GM12878 (cell line): ENCODE measurements around the gene MST1R. TPM values are rescaled to one million over a fixed set of nuclear protein-coding genes. Genes with fewer than 3 reads are reported as not detected.

Source experiments
- ATAC-seq: fragments of 200-7000 bp; cut with Tn5 transposase; 3 replicates; pipeline ENCODE4 v1.9.1; 2020; ENCODE audit warnings: mild to moderate bottlenecking, moderate library complexity
- BruUV-seq: library from RNA; stranded (reverse); fragments of 400-500 nt; replicated peaks from 2 replicates; lab custom pipeline; 2021; lab: Mats Ljungman, UMichigan
- CTCF ChIA-PET: fragments of 300-600 bp; sonication (Branson Sonifier 250); formaldehyde crosslinking; extraction: SDS; loops from one replicate; lab custom pipeline; 2021; ENCODE audit warnings: inconsistent platforms; lab: Yijun Ruan, JAX
- POLR2A ChIA-PET: fragments of 350-600 bp; formaldehyde crosslinking; extraction: SDS; loops from one replicate; lab custom pipeline; 2021; ENCODE audit warnings: inconsistent platforms; lab: Charles Lee
- RAD21 ChIA-PET: fragments of 300-600 bp; sonication (Branson Sonifier 250); formaldehyde crosslinking; loops from one replicate; lab custom pipeline; 2023; ENCODE audit warnings: antibody characterized with exemption; ENCODE audit not compliant: unreplicated experiment; lab: Charles Lee
- SMC1A ChIA-PET: fragments of 300-600 bp; sonication (Branson Sonifier 250); formaldehyde crosslinking; loops from one replicate; lab custom pipeline; 2023; ENCODE audit not compliant: unreplicated experiment, uncharacterized antibody; lab: Charles Lee
- DNase-seq: peaks from one replicate; pipeline ENCODE4 v3.0.0-alpha.2; 2011; ENCODE audit warnings: low read depth, low spot score
- FAIRE-seq: peaks from 3 replicates; lab custom pipeline; 2011; peaks lifted over from hg19 to GRCh38; lab: Jason Lieb, UNC
- H2AFZ ChIP-seq: 2 replicates; pipeline ENCODE4 v1.6.0; 2011; ENCODE audit warnings: low read depth, low read length, control low read depth; ENCODE audit not compliant: control insufficient read depth
- H3K27ac ChIP-seq: 2 replicates; pipeline ENCODE4 v1.5.1; 2011; ENCODE audit warnings: control low read depth; ENCODE audit not compliant: control insufficient read depth, insufficient read depth
- H3K27me3 ChIP-seq, 2 experiments: replicated peaks in 1 of 2; 2 replicates each; pipeline versions ENCODE4 v1.6.0 to v1.6.1; 2011; ENCODE audit warnings: low read length in 1 of 2; ENCODE audit not compliant: control insufficient read depth in 2 of 2, insufficient read depth in 2 of 2
- H3K36me3 ChIP-seq, 2 experiments: 2 replicates each; pipeline ENCODE4 v1.5.1; 2011; ENCODE audit warnings: low read length in 1 of 2; ENCODE audit not compliant: control insufficient read depth in 2 of 2, insufficient read depth in 2 of 2
- H3K4me1 ChIP-seq: 2 replicates; pipeline ENCODE4 v1.6.1; 2011; ENCODE audit warnings: mild to moderate bottlenecking, low read length, moderate library complexity, mixed read lengths; ENCODE audit not compliant: control insufficient read depth, insufficient read depth
- H3K4me2 ChIP-seq: 2 replicates; pipeline ENCODE4 v1.6.0; 2011; ENCODE audit warnings: control low read depth; ENCODE audit not compliant: control insufficient read depth, insufficient read depth
- H3K4me3 ChIP-seq: fragments of 200-600 bp; sonication (generic); 2 replicates; pipeline ENCODE4 v1.5.1; 2016
- H3K79me2 ChIP-seq: 2 replicates; pipeline ENCODE4 v1.6.0; 2011; ENCODE audit warnings: low read length; ENCODE audit not compliant: control insufficient read depth, insufficient read depth
- H3K9ac ChIP-seq: 2 replicates; pipeline ENCODE4 v1.8.0; 2011; ENCODE audit warnings: low read length, control low read depth, mixed read lengths; ENCODE audit not compliant: control insufficient read depth, insufficient read depth
- H3K9me3 ChIP-seq: replicated peaks from 3 replicates; pipeline ENCODE4 v1.5.1; 2011; ENCODE audit warnings: mild to moderate bottlenecking, low read length; ENCODE audit not compliant: control insufficient read depth, insufficient read depth
- H4K20me1 ChIP-seq: 2 replicates; pipeline ENCODE4 v1.6.0; 2011; ENCODE audit not compliant: control insufficient read depth, insufficient read depth
- CREM ChIP-seq: IDR thresholded peaks from 2 replicates; pipeline ENCODE4 v1.6.1; 2014; ENCODE audit warnings: antibody characterized with exemption, low read depth
- HSF1 ChIP-seq: fragments of 150-350 bp; IDR thresholded peaks from 2 replicates; pipeline ENCODE4 v1.6.1; 2014; ENCODE audit warnings: mild to moderate bottlenecking, low read depth, low read length
- KDM1A ChIP-seq: fragments of 200-600 bp; sonication (generic); IDR thresholded peaks from 2 replicates; pipeline ENCODE4 v1.6.1; 2016; ENCODE audit warnings: borderline replicate concordance
- LARP7 ChIP-seq: fragments of 450-650 bp; IDR thresholded peaks from 2 replicates; pipeline ENCODE4 v1.6.1; 2017; ENCODE audit warnings: mild to moderate bottlenecking
- MTA2 ChIP-seq: fragments of 450-650 bp; IDR thresholded peaks from 2 replicates; pipeline ENCODE4 v1.6.1; 2016; ENCODE audit warnings: low read depth, mild to moderate bottlenecking, moderate library complexity
- NBN ChIP-seq: fragments of 450-650 bp; IDR thresholded peaks from 2 replicates; pipeline ENCODE4 v1.6.1; 2016
- NFXL1 ChIP-seq: fragments of 450-650 bp; IDR thresholded peaks from 2 replicates; pipeline ENCODE4 v1.6.1; 2017; ENCODE audit warnings: antibody characterized with exemption, mild to moderate bottlenecking, borderline replicate concordance
- SMAD5 ChIP-seq: IDR thresholded peaks from 2 replicates; pipeline ENCODE4 v1.6.1; 2016; ENCODE audit warnings: antibody characterized with exemption, low read depth
- SMC3 ChIP-seq: IDR thresholded peaks from 2 replicates; pipeline ENCODE4 v1.6.1; 2011; ENCODE audit warnings: low read length, improper control_type of control experiment, borderline replicate concordance
- TAF1 ChIP-seq: IDR thresholded peaks from 2 replicates; pipeline ENCODE4 v1.6.1; 2011; ENCODE audit warnings: mild to moderate bottlenecking, low read depth, low read length, borderline replicate concordance
- YY1 ChIP-seq: IDR thresholded peaks from 2 replicates; pipeline ENCODE4 v1.6.1; 2011; ENCODE audit warnings: low read depth, mild to moderate bottlenecking, low read length
- ZNF207 ChIP-seq: fragments of 450-650 bp; IDR thresholded peaks from 2 replicates; pipeline ENCODE4 v1.6.1; 2014; ENCODE audit warnings: antibody characterized with exemption, mild to moderate bottlenecking, borderline replicate concordance
- ZSCAN29 ChIP-seq: fragments of 450-650 bp; IDR thresholded peaks from 2 replicates; pipeline ENCODE4 v1.6.1; 2017; ENCODE audit warnings: mild to moderate bottlenecking, moderate library complexity
- WGBS: methylation state at CpG from one replicate; pipeline ENCODE4 v1.1.6; 2016; ENCODE audit warnings: low lambda C conversion rate; ENCODE audit not compliant: insufficient replicate concordance, insufficient coverage; ENCODE audit errors: missing lambda C conversion rate; 5-methylcytosine and 5-hydroxymethylcytosine counted together
- in situ Hi-C: fragments of 300-500 bp; cut with MboI; formaldehyde crosslinking; loops from 9 replicates; pipeline ENCODE4 v1.14.3; 2018; ENCODE audit warnings: mixed read lengths
- intact Hi-C: fragments of 100-400 bp; cut with micrococcal nuclease; formaldehyde crosslinking; loops from one replicate; pipeline ENCODE4 v1.14.2; 2022; ENCODE audit not compliant: unreplicated experiment
- polyA plus RNA-seq, 11 experiments: library from polyadenylated mRNA; depleted of rRNA in 4 of 11; unstranded in 6 of 11; stranded (reverse) in 5 of 11; fragments of >200 nt; fragmentation: Nextera tagmentation in 4 of 11; fragmentation: Illumina TruSeq in 1 of 11; extraction: Ambion mirVana in 4 of 11; extraction: Trizol in 1 of 11; gene quantifications; 1 replicate in 1 of 11; 2 replicates in 10 of 11; pipeline versions ENCODE4 v1.2.1 to v1.2.3, GENCODE V29; 2011 to 2016; ENCODE audit warnings: inconsistent platforms in 2 of 11, missing spikeins in 2 of 11, low read depth in 1 of 11
- total RNA-seq, 4 experiments: library from RNA; depleted of rRNA in 3 of 4; stranded (reverse); fragments of >200 nt in 3 of 4; fragmentation: Illumina TruSeq in 1 of 4; extraction: Trizol in 1 of 4; gene quantifications; 2 replicates each; pipeline versions ENCODE4 v1.2.1 to v1.2.3, GENCODE V29; 2013 to 2021
- TF ChIP-seq, protein P1 (sequence below): fragments of 450-650 bp; IDR thresholded peaks from 2 replicates; pipeline ENCODE4 v1.6.1; 2017; ENCODE audit warnings: borderline replicate concordance
- TF ChIP-seq, protein P2 (sequence below): fragments of 450-650 bp; conservative IDR thresholded peaks from 2 replicates; pipeline ENCODE4 v1.6.1; 2017; ENCODE audit warnings: mild to moderate bottlenecking, moderate library complexity
- TF ChIP-seq, protein P3 (sequence below): fragments of 450-650 bp; IDR thresholded peaks from 2 replicates; pipeline ENCODE4 v1.6.1; 2017; ENCODE audit warnings: antibody characterized with exemption, mild to moderate bottlenecking, moderate library complexity

The MST1R gene
- total and polyA plus RNA-seq, 10 of the 15 experiments (the other 5 are each of a cell fraction or from before 2014, with no cell fraction given) = 0.40 to 5.6 (median 1.2) TPM

GRCh38 chr3:49939858-49940666 is 36.4 kb upstream of the MST1R start, which contains the start of gene RBM6:
TSS of gene RBM6 (plus strand) at chr3:49940150. CDS start at chr3:49962642, 22,492 bp downstream.
- H4K20me1 ChIP-seq = no peaks in the 10 kb centered on the region
- peak; percentile 96 for FAIRE-seq
- ChIA-PET SMC1A (interaction anchor here (1.2 to 2.0 kb wide), 5 partner anchors 9 to 126 kb away, joined by 3 to 7 read pairs (median 5); partner anchors contain the start of genes MON1A and UBA7), RAD21 (interaction anchor here (0.8 to 2.5 kb wide), 6 partner anchors 9 to 137 kb away, joined by 3 to 8 read pairs (median 4); partner anchors contain the start of genes INKA1 and MON1A), CTCF (interaction anchor here (0.7 to 1.6 kb wide), 6 partner anchors 8 to 101 kb away, joined by 3 to 5 read pairs (median 4); partner anchors contain the start of gene MON1A), POLR2A (interaction anchor here (0.5 to 4.5 kb wide), 7 partner anchors 10 to 287 kb away, joined by 3 to 38 read pairs (median 6); partner anchors contain the start of gene MON1A)
- no peaks in the 10 kb centered on the region for H3K27me3 ChIP-seq
- no peaks in the 10 kb centered on the region; the same call in 2 of the 3 replicates for H3K9me3 ChIP-seq
- intact Hi-C loops (no loop called here), in situ Hi-C loops (no loop called here)
- H3K4me3 ChIP-seq = peak within 1 kb of the TSS; percentile 97
- peak within 1 kb of the TSS; percentile 68 for H3K4me2 ChIP-seq
- peak; percentile 95 for DNase-seq
- peak within 1 kb of the TSS; percentile 94 for H3K9ac ChIP-seq
- under 1% methylated on average over 73 of the region's 74 CpGs for WGBS
- peak within 1 kb of the TSS; percentile 70 for H2AFZ ChIP-seq
- H3K27ac ChIP-seq = peak within 1 kb of the TSS; percentile 93
- no peaks in the 10 kb centered on the region for H3K4me1 ChIP-seq
- peak; percentile 98 for ATAC-seq
- peaks cover 46% of the 10 kb centered on the region for H3K79me2 ChIP-seq
- H3K36me3 ChIP-seq = no peaks in the 10 kb centered on the region
- no TSS peak for BruUV-seq
- TF ChIP-seq HSF1 = no peak
- no peak for TF ChIP-seq KDM1A
- TF ChIP-seq NBN = peak; percentile 97
- peak; percentile 94 for TF ChIP-seq LARP7
- TF ChIP-seq, protein P1, sequence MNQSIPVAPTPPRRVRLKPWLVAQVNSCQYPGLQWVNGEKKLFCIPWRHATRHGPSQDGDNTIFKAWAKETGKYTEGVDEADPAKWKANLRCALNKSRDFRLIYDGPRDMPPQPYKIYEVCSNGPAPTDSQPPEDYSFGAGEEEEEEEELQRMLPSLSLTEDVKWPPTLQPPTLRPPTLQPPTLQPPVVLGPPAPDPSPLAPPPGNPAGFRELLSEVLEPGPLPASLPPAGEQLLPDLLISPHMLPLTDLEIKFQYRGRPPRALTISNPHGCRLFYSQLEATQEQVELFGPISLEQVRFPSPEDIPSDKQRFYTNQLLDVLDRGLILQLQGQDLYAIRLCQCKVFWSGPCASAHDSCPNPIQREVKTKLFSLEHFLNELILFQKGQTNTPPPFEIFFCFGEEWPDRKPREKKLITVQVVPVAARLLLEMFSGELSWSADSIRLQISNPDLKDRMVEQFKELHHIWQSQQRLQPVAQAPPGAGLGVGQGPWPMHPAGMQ = peak; percentile 91
- TF ChIP-seq MTA2 = no peak
- TF ChIP-seq, protein P2, sequence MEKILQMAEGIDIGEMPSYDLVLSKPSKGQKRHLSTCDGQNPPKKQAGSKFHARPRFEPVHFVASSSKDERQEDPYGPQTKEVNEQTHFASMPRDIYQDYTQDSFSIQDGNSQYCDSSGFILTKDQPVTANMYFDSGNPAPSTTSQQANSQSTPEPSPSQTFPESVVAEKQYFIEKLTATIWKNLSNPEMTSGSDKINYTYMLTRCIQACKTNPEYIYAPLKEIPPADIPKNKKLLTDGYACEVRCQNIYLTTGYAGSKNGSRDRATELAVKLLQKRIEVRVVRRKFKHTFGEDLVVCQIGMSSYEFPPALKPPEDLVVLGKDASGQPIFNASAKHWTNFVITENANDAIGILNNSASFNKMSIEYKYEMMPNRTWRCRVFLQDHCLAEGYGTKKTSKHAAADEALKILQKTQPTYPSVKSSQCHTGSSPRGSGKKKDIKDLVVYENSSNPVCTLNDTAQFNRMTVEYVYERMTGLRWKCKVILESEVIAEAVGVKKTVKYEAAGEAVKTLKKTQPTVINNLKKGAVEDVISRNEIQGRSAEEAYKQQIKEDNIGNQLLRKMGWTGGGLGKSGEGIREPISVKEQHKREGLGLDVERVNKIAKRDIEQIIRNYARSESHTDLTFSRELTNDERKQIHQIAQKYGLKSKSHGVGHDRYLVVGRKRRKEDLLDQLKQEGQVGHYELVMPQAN = peak; percentile 96
- TF ChIP-seq SMAD5 = peak; percentile 62; the same call in 1 of the 2 replicates
- TF ChIP-seq NFXL1 = no peak
- no peak for TF ChIP-seq ZSCAN29
- TF ChIP-seq, protein P3, sequence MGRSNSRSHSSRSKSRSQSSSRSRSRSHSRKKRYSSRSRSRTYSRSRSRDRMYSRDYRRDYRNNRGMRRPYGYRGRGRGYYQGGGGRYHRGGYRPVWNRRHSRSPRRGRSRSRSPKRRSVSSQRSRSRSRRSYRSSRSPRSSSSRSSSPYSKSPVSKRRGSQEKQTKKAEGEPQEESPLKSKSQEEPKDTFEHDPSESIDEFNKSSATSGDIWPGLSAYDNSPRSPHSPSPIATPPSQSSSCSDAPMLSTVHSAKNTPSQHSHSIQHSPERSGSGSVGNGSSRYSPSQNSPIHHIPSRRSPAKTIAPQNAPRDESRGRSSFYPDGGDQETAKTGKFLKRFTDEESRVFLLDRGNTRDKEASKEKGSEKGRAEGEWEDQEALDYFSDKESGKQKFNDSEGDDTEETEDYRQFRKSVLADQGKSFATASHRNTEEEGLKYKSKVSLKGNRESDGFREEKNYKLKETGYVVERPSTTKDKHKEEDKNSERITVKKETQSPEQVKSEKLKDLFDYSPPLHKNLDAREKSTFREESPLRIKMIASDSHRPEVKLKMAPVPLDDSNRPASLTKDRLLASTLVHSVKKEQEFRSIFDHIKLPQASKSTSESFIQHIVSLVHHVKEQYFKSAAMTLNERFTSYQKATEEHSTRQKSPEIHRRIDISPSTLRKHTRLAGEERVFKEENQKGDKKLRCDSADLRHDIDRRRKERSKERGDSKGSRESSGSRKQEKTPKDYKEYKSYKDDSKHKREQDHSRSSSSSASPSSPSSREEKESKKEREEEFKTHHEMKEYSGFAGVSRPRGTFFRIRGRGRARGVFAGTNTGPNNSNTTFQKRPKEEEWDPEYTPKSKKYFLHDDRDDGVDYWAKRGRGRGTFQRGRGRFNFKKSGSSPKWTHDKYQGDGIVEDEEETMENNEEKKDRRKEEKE = no peak
- TF ChIP-seq SMC3 = no peak
- peak; percentile 94 for TF ChIP-seq CREM
- peak; percentile 31 for TF ChIP-seq YY1
- peak; percentile 85; the same call in 1 of the 2 replicates for TF ChIP-seq ZNF207
- TF ChIP-seq TAF1 = peak; percentile 76
